HG03280 (cell line): ENCODE measurements around the gene ST7.
"Not testable (repeated sequence)": the region's sequence is repeated elsewhere in the genome, so short reads cannot be mapped to it uniquely, and the experiment has no call there.

Experiments used
- ATAC-seq: cut with Tn5 transposase; IDR thresholded peaks from one replicate; pipeline ENCODE4 v1.9.1; 2021; ENCODE audit warnings: mild to moderate bottlenecking, moderate library complexity; ENCODE audit not compliant: unreplicated experiment

Gene ST7

DNA sequence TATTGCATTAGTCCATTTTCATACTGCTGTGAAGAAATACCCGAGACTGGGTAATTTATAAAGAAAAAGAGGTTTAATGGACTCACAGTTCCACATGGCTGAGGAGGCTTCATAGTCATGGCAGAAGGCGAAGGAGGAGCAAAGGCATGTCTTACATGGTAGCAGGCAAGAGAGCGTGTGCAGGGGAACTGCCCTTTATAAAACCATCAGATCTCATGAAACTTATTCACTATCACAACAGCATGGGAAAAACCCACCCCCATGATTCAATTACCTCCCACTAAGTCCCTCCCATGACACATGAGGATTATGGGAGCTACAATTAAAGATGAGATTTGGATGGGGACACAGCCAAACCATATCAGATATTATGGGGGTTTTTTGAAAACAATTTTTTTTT, 21.7 kb downstream of the ST7 start:
- not testable (repeated sequence) for ATAC-seq

DNA sequence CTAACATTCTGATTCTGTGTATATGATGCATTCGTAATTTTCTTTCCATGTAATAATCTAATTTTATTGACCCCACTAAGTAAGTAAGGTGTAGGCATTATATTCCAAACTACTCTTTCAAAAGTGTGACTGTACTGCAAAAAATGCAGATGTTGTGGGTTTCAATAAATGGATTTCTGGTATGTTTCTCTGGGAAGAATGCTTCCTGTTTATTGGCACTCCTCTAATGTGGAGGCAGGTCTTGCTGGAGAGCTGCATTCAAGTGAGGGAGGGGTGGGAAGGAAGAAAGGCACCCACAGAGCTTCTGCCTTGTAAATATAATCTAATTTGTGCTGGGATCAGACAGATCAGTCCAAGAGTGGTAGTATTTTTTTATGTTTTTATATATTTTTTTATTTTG, 23.9 kb downstream of the ST7 start:
- ATAC-seq = no peak

DNA sequence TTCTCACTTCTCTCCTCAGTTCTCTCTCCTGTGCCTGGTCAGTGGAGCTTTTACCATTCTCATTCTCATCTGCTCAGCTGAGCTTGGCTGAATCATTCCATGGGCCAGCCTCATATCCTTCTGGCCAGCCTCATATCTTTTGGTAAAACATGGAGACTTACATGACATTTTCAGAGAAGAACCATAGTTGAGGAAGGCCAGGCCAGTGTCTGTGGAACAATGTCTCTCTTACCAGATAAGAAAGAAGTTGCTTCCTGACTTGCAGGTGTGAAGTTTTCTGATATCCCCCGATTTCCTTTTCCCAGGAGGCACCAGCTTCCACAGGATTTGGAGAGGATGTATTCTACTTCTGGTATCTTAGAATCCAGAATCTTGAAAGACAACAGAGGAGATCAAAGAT, 24.7 kb downstream of the ST7 start:
- ATAC-seq = no peak

DNA sequence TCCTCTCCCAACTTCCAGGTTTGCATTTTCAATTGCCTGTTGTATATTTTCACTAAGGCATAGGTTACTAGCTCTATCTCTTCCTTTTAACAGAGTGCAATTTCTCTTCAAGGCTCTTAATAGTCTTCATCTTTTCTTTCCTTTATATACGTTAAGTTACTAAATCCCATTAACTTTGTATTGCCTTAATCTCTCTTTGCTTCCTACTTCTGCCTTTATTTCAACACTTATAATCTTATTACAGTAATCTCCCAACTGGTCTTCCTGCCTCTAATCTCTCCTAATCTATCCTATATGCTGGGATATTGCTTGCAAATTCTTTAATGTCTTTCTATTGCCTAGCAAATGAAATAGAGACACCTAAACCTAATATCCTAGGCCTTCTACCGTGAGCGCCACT, 26.1 kb downstream of the ST7 start:
- ATAC-seq = no peak

DNA sequence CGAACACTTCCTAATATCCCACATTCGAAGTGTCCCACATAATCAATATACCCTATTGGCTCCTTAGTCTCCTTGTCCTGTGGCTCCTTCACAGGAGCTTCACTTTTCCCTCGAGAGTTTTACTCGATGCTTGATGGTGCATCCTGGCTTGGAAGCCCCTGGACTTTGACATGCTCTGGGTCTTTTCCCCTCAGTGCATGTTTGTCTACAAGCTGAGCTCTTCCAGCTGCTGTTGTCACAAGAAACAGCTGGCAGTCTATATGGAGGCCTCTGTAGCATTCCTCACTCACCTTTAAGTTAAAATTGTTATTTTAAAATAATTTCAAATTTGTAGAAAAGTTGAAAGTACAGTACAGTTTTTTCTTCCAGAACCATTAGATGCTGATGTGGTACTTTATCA, 27.1 kb downstream of the ST7 start:
- no peak for ATAC-seq

DNA sequence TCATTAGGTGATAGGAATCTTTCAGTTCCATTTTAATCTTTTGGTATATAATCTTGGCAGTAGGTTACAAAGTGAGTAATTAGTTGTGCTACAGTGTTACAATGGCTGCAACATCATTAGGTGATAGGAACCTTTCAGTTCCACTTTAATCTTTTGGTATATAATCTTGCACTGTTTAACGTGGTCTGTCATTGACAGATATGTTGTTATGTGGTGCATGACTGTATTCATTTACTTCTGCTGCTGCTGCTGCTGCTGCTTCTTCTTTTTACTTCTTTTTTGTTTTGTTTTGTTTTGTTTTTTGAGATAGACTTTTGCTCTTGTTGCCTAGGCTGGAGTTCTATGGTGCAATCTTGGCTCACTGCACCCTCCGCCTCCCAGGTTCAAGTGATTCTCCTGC, 28.6 kb downstream of the ST7 start:
- ATAC-seq = no peak

DNA sequence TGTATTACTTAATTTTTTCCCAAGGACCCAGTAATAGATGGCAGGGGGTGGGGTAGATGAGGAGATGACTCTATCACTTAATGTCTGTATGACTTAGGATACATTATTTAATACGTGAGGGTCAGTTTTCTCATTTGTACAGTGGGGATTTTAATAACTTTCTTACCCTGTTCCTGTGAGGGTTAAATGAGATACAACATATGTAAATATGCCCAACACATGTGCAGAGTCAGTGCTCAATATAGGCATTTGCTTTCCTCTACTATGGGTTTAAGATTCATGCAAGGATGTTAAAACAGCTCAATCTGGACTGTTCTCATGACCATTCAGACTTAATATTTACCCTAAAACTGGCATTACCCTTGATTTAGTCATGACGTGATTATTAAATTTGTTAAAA, 31.2 kb downstream of the ST7 start:
- ATAC-seq = no peak

DNA sequence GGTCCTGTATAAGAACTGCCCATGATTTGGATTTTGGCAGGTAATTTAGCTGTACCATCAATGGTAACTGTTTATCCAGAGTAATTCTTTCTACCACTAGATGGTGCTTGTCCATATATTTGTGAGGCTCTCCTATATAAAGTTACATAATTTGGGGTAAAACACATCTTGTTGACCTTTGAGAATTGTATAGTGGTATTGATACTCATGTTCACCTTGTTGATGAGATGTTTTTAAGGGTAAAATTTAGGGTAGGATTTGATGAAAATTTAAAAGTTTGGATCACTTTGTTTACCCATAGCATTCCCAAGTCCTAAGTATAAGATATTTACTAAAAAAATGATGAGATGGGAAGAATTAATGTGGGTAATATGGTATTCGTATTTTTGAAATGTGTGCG, 31.6 kb downstream of the ST7 start:
- no peak for ATAC-seq

DNA sequence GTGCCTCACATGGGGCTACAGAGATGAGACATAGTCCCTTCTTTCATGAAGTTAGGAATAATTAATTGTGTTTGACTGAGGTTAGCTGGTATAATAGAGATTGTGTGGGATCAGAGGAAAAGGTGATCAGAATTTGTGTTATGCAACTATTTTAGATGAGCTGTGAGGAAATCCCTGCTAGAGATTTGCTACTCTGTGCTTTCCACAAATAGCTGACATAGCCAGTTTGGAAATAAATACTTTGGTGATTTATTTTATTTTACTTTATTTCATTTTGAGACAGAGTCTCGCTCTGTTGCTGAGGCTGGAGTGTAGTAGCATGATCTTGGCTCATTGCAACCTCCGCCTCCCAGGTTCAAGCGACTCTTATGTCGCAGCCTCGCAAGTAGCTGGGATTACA, 32.3 kb downstream of the ST7 start:
- no peak for ATAC-seq

DNA sequence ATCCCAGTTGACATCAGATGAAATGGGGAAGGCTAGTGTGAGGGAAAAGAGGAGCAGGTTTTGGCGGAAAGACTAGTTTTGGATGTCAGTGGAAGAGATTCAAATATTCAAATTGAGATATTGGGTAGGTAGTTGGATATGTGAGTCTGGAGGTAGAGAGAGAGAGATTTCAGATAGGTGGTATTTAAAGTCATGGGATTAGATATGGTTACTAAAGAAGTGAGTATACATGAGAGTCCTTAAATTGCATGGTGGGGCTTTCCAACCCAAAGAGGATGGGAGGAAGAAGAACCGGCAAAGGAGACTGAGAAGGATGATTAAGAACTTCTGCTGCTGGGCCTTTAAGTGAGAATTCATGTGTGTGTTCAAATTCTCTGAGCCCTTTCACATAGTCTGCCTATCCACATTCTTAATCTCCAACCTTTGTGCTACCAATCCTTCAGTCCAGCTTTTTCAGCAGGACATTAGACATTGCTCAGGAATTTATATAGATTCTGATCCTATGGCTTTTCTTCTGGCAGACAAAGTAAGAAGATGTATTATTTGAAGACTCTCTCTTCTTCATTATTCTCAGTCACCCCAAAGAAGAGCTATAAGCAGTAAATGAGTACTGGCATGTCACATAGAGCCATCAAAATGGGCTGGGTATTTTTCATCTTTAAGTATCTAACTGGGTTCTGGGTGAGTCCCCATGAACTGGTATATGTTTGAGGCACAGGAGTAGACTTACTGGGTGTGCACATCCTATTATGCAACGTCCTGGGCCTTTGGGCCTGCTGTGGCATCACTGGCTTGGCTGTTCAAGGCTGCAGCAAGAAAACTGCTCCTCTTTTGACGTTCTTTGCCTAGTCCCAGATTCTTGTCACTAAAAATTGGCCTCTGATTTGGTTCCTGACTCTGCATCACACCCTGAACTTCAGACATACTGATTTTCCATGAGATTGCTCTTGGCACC, 33.6 kb downstream of the ST7 start:
- no peak for ATAC-seq

DNA sequence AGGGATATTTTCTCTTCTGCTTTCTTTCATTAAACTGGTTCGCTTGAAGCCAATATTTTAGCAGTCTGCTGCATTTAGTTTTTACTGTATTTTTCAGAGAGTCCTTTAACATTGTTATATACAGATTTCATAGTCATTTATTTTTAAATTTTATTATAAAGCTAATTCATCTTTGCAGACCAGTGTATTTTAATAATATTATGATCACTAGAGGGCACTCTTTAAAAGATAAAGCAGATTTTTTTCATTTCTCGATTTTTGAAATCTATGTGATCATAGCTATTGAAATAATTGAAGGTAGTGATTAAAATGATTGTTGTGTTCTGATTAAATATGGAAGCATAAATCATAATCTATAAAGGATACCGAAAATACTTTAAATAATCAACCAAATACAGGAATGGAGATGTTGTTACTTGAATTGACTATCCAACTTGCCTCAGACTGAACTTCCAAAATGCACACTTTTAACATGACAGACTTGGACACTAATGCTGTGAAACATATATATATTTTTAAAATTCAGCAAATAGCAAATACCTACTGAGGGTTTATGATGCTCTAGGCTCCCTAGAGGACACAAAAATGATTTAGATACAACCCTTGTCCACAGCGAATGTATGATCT, 35.2 kb downstream of the ST7 start:
- ATAC-seq = no peak

DNA sequence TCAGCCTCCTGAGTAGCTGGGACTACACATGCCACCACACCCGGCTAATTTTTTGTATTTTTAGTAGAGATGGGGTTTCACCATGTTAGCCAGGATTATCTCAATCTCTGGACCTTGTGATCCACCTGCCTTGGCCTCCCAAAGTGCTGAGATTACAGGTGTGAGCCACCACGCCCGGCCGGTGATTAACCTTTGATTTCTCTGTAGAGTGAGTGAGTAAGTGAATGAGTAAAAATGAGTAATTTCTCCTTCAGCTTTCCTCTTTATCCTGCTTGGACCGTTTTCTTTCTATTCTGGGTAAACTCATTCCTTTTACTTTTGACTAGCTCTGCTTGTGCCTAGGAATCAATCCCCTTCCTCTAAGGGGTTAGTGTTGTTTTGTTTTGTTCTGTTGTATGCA, 36.8 kb downstream of the ST7 start:
- ATAC-seq = no peak

DNA sequence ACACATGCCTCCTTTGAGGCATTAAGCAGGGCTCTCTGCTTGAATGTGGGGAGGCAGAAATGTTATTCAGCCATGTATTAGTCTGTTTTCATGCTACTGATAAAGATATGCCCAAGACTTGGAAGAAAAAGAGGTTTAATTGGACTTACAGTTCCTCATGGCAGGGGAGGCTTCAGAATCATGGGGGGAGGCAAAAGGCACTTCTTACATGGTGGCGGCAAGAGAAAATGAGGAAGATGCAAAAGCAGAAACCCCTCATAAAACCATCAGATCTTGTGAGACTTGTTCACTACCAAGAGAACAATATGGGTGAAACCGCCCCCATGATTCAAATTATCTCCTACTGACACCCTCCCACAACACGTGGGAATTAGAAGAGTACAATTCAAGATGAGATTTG, 37.9 kb downstream of the ST7 start:
- no peak for ATAC-seq

DNA sequence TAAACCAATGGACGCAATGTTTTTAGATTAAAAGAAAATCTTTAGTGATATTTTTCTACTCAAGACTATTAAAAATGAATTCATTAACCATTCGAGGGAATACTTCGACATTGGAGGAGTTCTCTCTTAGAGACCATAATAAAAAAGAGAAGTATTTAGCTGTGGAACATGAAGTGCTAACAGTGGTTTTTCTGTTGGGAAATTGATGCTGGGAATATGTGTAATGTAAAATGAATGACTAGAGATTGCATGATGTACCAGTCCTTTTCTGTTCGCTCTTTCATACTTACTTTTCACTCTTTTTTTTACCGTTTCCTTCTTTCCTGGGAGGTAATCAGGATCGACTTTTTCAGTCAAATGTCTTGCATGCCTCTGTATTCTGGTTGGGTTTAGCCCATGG, 41.3 kb downstream of the ST7 start:
- ATAC-seq = no peak

DNA sequence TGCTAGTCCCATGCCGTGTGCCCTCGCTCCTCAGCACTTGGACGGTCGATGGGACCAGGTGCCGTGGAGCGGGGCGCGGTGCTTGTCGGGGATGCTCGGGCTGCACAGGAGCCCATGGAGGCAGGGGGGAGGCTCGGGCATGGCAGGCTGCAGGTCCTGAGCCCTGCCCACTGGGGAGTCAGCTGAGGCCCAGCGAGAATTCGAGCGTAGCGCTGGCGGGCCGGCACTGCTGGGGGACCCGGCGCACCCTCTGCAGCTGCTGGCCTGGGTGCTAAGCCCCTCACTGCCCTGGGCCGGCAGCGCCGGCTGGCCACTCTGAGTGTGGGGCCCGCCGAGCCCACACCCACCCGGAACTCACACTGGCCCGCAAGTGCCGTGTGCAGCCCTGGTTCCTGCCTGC, 44.7 kb downstream of the ST7 start:
- ATAC-seq = no peak

DNA sequence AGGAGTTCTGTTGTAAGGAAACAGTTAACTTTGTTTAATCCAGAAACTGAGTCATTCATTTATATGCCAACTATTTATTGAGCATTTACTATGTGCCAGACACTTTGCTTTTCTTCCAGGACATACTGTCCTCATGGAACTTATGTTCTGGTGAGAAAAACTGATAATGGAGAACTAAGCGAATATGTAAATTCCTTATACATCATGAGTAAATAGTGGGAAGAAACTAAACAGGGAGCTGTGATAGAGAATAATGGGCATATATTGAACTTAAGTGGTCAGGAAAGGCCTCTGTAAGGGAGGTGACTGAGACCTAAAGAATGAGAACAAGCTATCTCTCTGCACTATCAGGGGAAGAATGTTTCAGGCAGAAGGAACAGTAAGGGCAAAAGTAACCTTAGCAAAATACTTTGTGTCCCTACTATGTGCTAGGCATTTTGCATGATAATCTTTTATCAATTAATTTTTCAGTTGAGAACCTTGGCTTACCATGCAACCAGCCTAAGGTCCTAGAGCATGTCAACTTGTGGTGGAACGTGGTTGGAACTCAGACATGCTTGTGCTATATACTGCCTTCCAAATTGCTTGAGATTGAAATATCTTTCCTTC, 45.4 kb downstream of the ST7 start:
- no peak for ATAC-seq

DNA sequence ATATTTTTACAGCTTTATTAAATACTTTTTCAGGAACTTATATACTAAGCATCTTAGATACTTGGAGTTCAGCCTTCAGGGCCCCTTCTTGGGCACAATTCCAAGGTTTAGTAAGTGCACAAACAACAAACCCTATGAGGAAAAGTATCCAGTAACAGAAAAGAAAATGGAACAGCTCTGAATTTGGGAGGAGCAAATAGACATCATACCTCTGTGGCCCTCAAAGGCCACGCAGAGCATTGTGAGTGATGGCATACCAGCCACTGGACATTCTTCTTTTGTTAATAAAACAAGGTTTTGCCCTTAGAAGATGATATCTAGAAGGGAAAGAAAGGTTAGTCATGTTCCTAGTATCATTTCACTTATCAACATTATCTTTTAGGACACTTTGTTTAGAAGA, 46.0 kb downstream of the ST7 start:
- no peak for ATAC-seq

DNA sequence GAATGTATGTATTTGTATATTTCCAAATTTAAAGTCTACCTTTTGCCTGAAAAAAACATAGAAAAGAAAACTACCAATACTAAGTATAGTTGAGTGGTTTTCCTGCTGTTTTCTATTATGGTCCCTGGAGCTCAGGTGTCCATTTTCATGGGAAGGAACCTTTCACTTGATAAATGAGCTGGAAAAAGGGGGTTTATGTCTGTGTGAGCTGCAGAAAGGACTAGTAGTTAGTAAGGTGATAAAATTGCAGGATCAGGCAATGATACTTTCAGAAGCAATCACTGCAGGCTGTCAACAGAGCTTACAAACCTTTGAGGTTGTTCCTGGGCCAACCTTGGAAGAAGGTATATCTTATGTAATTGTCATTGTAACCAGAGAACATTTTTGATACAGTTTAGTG, 48.0 kb downstream of the ST7 start:
- no peak for ATAC-seq

DNA sequence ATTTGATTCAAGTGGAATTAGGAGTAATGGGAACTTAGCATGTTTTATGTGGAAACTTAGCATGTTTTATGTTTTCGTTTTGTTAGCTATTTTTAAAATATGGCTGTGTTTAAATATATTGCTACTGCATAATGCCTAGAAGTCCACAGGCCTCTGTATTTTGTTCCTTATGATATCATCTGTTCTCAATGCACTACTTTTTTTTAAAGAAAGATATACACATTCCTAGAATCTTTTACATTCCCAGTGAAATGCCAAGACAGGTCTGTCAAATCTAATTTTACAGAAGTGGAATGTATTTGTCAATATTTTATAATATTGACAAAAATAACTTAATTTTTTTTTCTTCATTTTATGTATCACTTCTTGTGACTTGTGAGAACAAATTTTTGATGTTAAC, 51.6 kb downstream of the ST7 start:
- no peak for ATAC-seq

DNA sequence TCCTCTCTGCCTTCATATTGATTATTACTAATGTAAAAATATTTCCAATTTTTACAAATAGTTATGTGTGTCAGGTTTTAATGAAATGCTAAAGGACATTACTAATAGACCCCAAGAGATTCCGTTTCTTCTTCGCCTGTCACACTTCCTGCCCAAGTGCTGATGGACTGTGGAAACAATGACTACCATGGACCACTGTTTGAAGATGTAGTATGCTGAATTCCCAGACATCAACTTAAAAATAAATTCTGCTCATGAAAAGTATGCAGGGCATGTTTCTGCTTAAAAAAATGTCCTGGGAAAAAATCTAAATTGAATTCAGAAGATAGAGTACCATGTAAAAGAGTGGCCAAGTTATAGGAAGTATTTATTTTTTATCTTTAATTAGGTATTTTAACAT, 52.1 kb downstream of the ST7 start:
- no peak for ATAC-seq

DNA sequence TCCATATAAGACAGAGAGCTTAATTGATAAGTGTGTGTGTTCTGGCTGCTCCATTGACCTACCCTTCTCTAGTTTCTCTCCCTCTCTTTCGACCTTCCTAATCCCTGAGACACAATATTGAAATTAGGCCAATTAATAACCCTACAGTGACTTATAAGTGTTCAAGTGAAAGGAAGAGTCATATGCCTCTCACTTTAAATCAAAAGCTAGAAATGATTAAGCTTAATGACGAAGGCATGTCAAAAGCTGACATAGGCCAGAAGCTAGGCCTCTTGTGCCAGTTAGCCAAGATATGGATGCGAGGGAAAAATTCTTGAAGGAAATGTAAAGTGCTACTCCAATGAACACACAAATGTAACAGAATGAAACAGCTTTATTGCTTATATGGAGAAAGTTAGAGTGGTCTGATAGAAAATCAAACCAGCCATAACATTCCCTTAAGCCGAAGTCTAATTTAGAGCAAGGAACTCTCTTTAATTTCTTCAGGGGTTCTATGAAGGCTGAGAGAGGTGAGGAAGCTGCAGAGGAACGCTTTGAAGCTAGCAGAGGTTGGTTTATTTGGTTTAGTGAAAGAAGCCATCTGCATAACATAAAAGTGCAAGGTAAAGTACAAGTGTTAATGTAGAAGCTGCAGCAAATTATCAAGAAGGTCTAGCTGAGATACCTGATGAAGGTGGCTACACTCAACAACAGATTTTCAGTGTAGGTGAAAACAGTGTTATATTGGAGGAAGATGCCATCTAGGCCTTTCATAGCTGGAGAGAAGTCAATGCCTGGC, 53.8 kb downstream of the ST7 start:
- no peak for ATAC-seq
